A549 (cell line): ENCODE measurements around the gene CD46.
A peak's percentile ranks its signal among the peaks of the same experiment; 100 is the strongest.

Experiments
- HDAC2 ChIP-seq: fragments of 200-600 bp; sonication (generic); IDR thresholded peaks from 2 replicates; pipeline ENCODE4 v1.6.1; 2016
- TF ChIP-seq, protein P1 (sequence below): fragments of >200 bp; sonication (Bioruptor Twin); formaldehyde crosslinking; IDR thresholded peaks from 3 replicates; pipeline ENCODE4 v1.5.1; 2016
- TF ChIP-seq, protein P2 (sequence below): fragments of 150-350 bp; IDR thresholded peaks from 2 replicates; pipeline ENCODE4 v1.6.1; 2014; ENCODE audit warnings: low read depth, mild to moderate bottlenecking, low read length

DNA sequence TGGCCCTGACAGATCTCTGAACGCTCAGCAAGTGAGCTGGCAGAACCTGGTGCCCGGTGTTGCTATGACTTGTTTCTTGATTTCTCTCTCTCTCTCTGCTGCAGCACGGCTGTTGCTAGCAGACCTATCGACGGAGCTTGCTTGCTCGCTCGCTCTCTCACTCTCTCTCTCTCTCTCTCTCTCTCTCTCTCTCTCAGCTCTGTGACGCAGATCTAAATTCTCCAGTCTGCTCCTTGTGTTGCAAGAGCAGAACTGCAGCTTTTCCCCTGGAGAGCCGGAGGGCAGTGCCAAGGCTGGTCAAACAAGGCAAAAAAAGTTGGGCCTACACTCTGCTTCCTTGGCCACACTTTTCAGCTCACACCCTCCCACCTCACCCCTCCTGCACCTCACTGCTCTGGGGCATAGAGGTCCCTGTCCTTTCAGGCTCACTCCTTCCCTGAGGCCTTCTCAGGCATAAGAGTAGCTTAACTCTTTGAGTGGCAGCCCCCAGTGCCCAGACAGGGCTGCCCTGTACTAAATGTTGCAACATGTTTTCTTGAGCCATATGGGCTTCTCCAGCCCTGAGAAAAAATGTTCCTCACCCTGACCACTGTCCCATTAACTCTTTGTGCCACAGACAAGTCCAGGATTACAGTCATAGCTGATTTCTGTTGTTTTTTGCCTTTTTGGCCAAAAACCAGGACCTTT lies 72.2 kb downstream of the CD46 start:
- TF ChIP-seq, protein P1, sequence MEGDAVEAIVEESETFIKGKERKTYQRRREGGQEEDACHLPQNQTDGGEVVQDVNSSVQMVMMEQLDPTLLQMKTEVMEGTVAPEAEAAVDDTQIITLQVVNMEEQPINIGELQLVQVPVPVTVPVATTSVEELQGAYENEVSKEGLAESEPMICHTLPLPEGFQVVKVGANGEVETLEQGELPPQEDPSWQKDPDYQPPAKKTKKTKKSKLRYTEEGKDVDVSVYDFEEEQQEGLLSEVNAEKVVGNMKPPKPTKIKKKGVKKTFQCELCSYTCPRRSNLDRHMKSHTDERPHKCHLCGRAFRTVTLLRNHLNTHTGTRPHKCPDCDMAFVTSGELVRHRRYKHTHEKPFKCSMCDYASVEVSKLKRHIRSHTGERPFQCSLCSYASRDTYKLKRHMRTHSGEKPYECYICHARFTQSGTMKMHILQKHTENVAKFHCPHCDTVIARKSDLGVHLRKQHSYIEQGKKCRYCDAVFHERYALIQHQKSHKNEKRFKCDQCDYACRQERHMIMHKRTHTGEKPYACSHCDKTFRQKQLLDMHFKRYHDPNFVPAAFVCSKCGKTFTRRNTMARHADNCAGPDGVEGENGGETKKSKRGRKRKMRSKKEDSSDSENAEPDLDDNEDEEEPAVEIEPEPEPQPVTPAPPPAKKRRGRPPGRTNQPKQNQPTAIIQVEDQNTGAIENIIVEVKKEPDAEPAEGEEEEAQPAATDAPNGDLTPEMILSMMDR: peak; percentile 40
- TF ChIP-seq, protein P2, sequence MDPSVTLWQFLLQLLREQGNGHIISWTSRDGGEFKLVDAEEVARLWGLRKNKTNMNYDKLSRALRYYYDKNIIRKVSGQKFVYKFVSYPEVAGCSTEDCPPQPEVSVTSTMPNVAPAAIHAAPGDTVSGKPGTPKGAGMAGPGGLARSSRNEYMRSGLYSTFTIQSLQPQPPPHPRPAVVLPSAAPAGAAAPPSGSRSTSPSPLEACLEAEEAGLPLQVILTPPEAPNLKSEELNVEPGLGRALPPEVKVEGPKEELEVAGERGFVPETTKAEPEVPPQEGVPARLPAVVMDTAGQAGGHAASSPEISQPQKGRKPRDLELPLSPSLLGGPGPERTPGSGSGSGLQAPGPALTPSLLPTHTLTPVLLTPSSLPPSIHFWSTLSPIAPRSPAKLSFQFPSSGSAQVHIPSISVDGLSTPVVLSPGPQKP: no peak
- TF ChIP-seq HDAC2: no peak
